Endothelial cell of umbilical vein (primary cell): ENCODE data around the gene SMARCA2. TPM values are rescaled to one million over a fixed set of nuclear protein-coding genes. Genes with fewer than 3 reads are reported as not detected.

ENCODE experiments used
- BruUV-seq: library from RNA; stranded (reverse); fragments of 400-500 nt; replicated peaks from 2 replicates; lab custom pipeline; 2021; lab: Mats Ljungman, UMichigan
- CTCF ChIA-PET: fragments of 300-600, 350-600 bp; sonication (Branson Sonifier 250); formaldehyde crosslinking; loops from one replicate; lab custom pipeline; 2021; ENCODE audit warnings: antibody characterized with exemption, inconsistent platforms; lab: Charles Lee
- POLR2A ChIA-PET: fragments of 300-600, 350-600 bp; sonication (Branson Sonifier 250); formaldehyde crosslinking; loops from one replicate; lab custom pipeline; 2021; ENCODE audit warnings: antibody characterized with exemption, inconsistent platforms; lab: Charles Lee
- DNase-seq: peaks from one replicate; pipeline ENCODE4 v3.0.0-alpha.2; 2011; ENCODE audit warnings: low read depth, low spot score
- FAIRE-seq: peaks from 2 replicates; lab custom pipeline; 2011; peaks lifted over from hg19 to GRCh38; lab: Jason Lieb, UNC
- H2AFZ ChIP-seq: 2 replicates; pipeline ENCODE4 v1.6.0; 2012; ENCODE audit warnings: low read depth, low read length, control low read depth, inconsistent platforms
- H3K27ac ChIP-seq: 2 replicates; pipeline ENCODE4 v1.5.1; 2011; ENCODE audit warnings: low read depth, mild to moderate bottlenecking, control low read depth, low read length, moderate library complexity; ENCODE audit not compliant: insufficient read depth
- H3K27me3 ChIP-seq, 2 experiments: 2 replicates each; pipeline versions ENCODE4 v1.6.0 to v1.6.1; 2011; ENCODE audit warnings: low read length in 2 of 2, mixed read lengths in 1 of 2; ENCODE audit not compliant: control insufficient read depth in 2 of 2, insufficient read depth in 2 of 2
- H3K36me3 ChIP-seq, 2 experiments: 2 replicates in 1 of 2; 3 replicates in 1 of 2; pipeline ENCODE4 v1.5.1; 2011; ENCODE audit warnings: low read length in 2 of 2, mild to moderate bottlenecking in 1 of 2, moderate library complexity in 1 of 2; ENCODE audit not compliant: control insufficient read depth in 2 of 2, insufficient read depth in 2 of 2; ENCODE audit errors: extremely low read depth in 1 of 2
- H3K4me1 ChIP-seq: 3 replicates; pipeline ENCODE4 v1.5.1; 2011; ENCODE audit warnings: mild to moderate bottlenecking, low read length; ENCODE audit not compliant: control insufficient read depth, insufficient read depth; ENCODE audit errors: extremely low read depth
- H3K4me2 ChIP-seq: 2 replicates; pipeline ENCODE4 v1.6.1; 2011; ENCODE audit warnings: low read length, control low read depth, mixed read lengths; ENCODE audit not compliant: insufficient read depth
- H3K4me3 ChIP-seq, 3 experiments: fragments of 200-600 bp in 1 of 3; sonication (generic), shearing (Covaris generic) in 1 of 3; replicated peaks in 1 of 3; 2 replicates each; pipeline ENCODE4 v1.5.1; 2011 to 2016; ENCODE audit warnings: control low read depth in 3 of 3, low read length in 3 of 3, mild to moderate bottlenecking in 2 of 3, inconsistent platforms in 1 of 3, low read depth in 1 of 3, moderate library complexity in 1 of 3; ENCODE audit not compliant: insufficient read depth in 1 of 3
- H3K79me2 ChIP-seq: 2 replicates; pipeline ENCODE4 v1.6.0; 2012; ENCODE audit warnings: low read length, inconsistent platforms; ENCODE audit not compliant: control insufficient read depth, insufficient read depth
- H3K9ac ChIP-seq: replicated peaks from 2 replicates; pipeline ENCODE3; 2011; ENCODE audit warnings: low read length, control low read depth; ENCODE audit not compliant: insufficient read depth; ENCODE audit errors: extremely low read depth
- H3K9me1 ChIP-seq: replicated peaks from 3 replicates; pipeline ENCODE4 v1.6.0; 2011; ENCODE audit warnings: mild to moderate bottlenecking, low read length; ENCODE audit not compliant: control insufficient read depth, insufficient read depth; ENCODE audit errors: extremely low read depth
- H3K9me3 ChIP-seq: replicated peaks from 2 replicates; pipeline ENCODE4 v1.5.1; 2012; ENCODE audit warnings: low read length, inconsistent platforms; ENCODE audit not compliant: control insufficient read depth, insufficient read depth
- H4K20me1 ChIP-seq: replicated peaks from 2 replicates; pipeline ENCODE3; 2011; ENCODE audit warnings: mild to moderate bottlenecking, low read length; ENCODE audit not compliant: control insufficient read depth, insufficient read depth; ENCODE audit errors: extremely low read depth
- EZH2 ChIP-seq: IDR thresholded peaks from 2 replicates; pipeline ENCODE4 v1.6.1; 2012; ENCODE audit warnings: borderline replicate concordance, low read depth, mild to moderate bottlenecking, moderate library complexity, low read length, inconsistent platforms; ENCODE audit not compliant: severe bottlenecking
- MYC ChIP-seq: IDR thresholded peaks from one replicate; pipeline ENCODE4 v1.6.1; 2011; ENCODE audit warnings: mild to moderate bottlenecking, low read depth, low read length
- POLR2A ChIP-seq: IDR thresholded peaks from 2 replicates; pipeline ENCODE4 v1.6.1; 2012; ENCODE audit warnings: low read depth, mild to moderate bottlenecking, control low read depth, low read length
- POLR2AphosphoS5 ChIP-seq: IDR thresholded peaks from 2 replicates; pipeline ENCODE4 v1.6.1; 2012; ENCODE audit warnings: low read depth, mild to moderate bottlenecking, control low read depth, low read length, moderate library complexity; ENCODE audit not compliant: insufficient read depth
- dilution Hi-C: fragments of 300-500 bp; cut with MboI; formaldehyde crosslinking; loops from one replicate; pipeline ENCODE4 v1.15.0; 2019; ENCODE audit warnings: low sequenced_read_pairs; ENCODE audit not compliant: extremely low pct_ligation_motif_present
- intact Hi-C: fragments of 100-400 bp; cut with micrococcal nuclease; formaldehyde crosslinking; loops from one replicate; pipeline ENCODE4 v1.10.0; 2022
- polyA plus RNA-seq, 4 experiments: library from polyadenylated mRNA; depleted of rRNA in 3 of 4; stranded (reverse) in 3 of 4; unstranded in 1 of 4; fragments of >200 nt; gene quantifications; 2 replicates each; pipeline versions ENCODE4 v1.2.1 to v1.2.3, GENCODE V29; 2011 to 2012; ENCODE audit warnings: missing spikeins in 1 of 4
- total RNA-seq: library from RNA; stranded (reverse); gene quantifications from 2 replicates; pipeline ENCODE4 v1.2.3, GENCODE V29; 2021
- TF ChIP-seq, protein P1 (sequence below): IDR thresholded peaks from 2 replicates; pipeline ENCODE4 v1.6.1; 2011; ENCODE audit not compliant: insufficient read depth, insufficient read length
- TF ChIP-seq, protein P2 (sequence below), 2 donors: IDR thresholded peaks; 1 replicate in 1 of 2; 2 replicates in 1 of 2; pipeline ENCODE4 v1.5.1; 2011; ENCODE audit warnings: low read length in 2 of 2, mild to moderate bottlenecking in 2 of 2, moderate library complexity in 2 of 2, control low read depth in 1 of 2, inconsistent platforms in 1 of 2, low read depth in 1 of 2; ENCODE audit not compliant: insufficient read depth in 1 of 2; ENCODE audit errors: extremely low read depth in 1 of 2

SMARCA2 gene
- total and polyA plus RNA-seq, 2 donors (not counting 3 experiments of a cell fraction or from before 2014, with no cell fraction given): 54.5 to 79.9 TPM

DNA sequence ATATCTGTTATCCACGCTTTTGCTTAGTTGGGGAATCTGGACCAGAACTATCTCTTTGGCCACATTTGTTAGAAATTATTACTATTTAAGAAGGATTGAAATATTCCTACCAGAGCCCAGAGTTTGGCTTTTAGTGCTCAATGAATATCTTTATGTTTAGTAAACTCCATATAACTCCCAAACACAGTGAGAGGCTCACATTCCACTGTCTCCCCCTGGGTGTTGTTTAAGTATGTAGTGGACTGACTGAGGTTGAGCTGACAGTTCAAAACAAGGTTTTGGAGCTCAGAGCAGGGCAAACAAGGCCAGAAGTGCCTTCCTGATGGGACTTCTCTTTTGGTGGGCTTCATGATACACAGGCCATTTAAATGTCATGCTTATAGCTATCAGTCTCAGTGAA lies 216.0 kb downstream of the SMARCA2 start:
- Histone ChIP-seq H3K9me1 (no peaks in the 10 kb centered on the region), H3K27me3 (peaks cover 0 to 2% of the 10 kb centered on the region in 2 experiments), H4K20me1 (no peaks in the 10 kb centered on the region), H3K4me2 (no peak overlapping the region), H3K27ac (no peak overlapping the region), H3K4me1 (no peaks in the 10 kb centered on the region), H3K9me3 (no peaks in the 10 kb centered on the region), H3K4me3 (no peak overlapping the region), H3K9ac (no peak overlapping the region), H2AFZ (no peak overlapping the region), H3K79me2 (no peaks in the 10 kb centered on the region), H3K36me3 (no peaks in the 10 kb centered on the region)
- TF ChIP-seq MYC: no peak
- no peak for TF ChIP-seq EZH2
- TF ChIP-seq, protein P1, sequence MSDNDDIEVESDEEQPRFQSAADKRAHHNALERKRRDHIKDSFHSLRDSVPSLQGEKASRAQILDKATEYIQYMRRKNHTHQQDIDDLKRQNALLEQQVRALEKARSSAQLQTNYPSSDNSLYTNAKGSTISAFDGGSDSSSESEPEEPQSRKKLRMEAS: no peak
- no peak for TF ChIP-seq POLR2AphosphoS5
- no peak for TF ChIP-seq POLR2A
- TF ChIP-seq, protein P2, sequence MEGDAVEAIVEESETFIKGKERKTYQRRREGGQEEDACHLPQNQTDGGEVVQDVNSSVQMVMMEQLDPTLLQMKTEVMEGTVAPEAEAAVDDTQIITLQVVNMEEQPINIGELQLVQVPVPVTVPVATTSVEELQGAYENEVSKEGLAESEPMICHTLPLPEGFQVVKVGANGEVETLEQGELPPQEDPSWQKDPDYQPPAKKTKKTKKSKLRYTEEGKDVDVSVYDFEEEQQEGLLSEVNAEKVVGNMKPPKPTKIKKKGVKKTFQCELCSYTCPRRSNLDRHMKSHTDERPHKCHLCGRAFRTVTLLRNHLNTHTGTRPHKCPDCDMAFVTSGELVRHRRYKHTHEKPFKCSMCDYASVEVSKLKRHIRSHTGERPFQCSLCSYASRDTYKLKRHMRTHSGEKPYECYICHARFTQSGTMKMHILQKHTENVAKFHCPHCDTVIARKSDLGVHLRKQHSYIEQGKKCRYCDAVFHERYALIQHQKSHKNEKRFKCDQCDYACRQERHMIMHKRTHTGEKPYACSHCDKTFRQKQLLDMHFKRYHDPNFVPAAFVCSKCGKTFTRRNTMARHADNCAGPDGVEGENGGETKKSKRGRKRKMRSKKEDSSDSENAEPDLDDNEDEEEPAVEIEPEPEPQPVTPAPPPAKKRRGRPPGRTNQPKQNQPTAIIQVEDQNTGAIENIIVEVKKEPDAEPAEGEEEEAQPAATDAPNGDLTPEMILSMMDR (IDR thresholded peaks at IDR 0.05; ENCODE audit: extremely low read depth in 1 of 2, insufficient read depth in 1 of 2, low read depth in 1 of 2, low read length in 2 of 2): no peak
- ChIA-PET CTCF (interaction anchor here (0.9 to 3.0 kb wide), 3 partner anchors 11 to 144 kb away, joined by 3 to 17 read pairs (median 3); no protein-coding TSS in a partner anchor), POLR2A (no interaction called here)
- no peak for DNase-seq
- dilution Hi-C loops: no loop called here
- intact Hi-C loops: no loop called here
- FAIRE-seq: no peak
- BruUV-seq: no TSS peak
